GM11168 (cell line): Measurements from ENCODE around the gene MTF1.

Experiments used
- in situ Hi-C: fragments of 300-500 bp; cut with MboI; formaldehyde crosslinking; loops from one replicate; pipeline ENCODE4 v1.12.0; 2022; ENCODE audit warnings: low sequenced_read_pairs; ENCODE audit not compliant: unreplicated experiment

MTF1 gene

GRCh38 chr1:37872692-37873091, 13.3 kb upstream of the MTF1 start:
- in situ Hi-C loops: no loop called here

GRCh38 chr1:37868466-37868865, 9.1 kb upstream of the MTF1 start:
- in situ Hi-C loops: no loop called here

GRCh38 chr1:37867784-37868183, 8.4 kb upstream of the MTF1 start:
- in situ Hi-C loops: no loop called here

- in situ Hi-C loops: no loop called here
Measured at GRCh38 chr1:37866491-37866890, 7.1 kb upstream of the MTF1 start.

- in situ Hi-C loops: no loop called here
Measured at GRCh38 chr1:37865348-37866120, 6.1 kb upstream of the MTF1 start.

GRCh38 chr1:37862330-37862729, 2.9 kb upstream of the MTF1 start:
- in situ Hi-C loops: no loop called here

GRCh38 chr1:37861151-37861550, 1.8 kb upstream of the MTF1 start:
- in situ Hi-C loops: no loop called here

- in situ Hi-C loops: no loop called here
Measured at GRCh38 chr1:37860346-37860666, 914 bp upstream of the MTF1 start.

GRCh38 chr1:37858931-37859506, 373 bp downstream of the MTF1 start:
- in situ Hi-C loops: no loop called here

- in situ Hi-C loops: no loop called here
Measured at GRCh38 chr1:37854406-37854805, 5.0 kb downstream of the MTF1 start.

- in situ Hi-C loops: no loop called here
Measured at GRCh38 chr1:37853157-37853556, 6.2 kb downstream of the MTF1 start.

- in situ Hi-C loops: no loop called here
Measured at GRCh38 chr1:37851782-37852210, 7.6 kb downstream of the MTF1 start.

- in situ Hi-C loops: no loop called here
Measured at GRCh38 chr1:37851262-37851661, 8.1 kb downstream of the MTF1 start.

- in situ Hi-C loops: no loop called here
Measured at GRCh38 chr1:37850352-37850955, 8.9 kb downstream of the MTF1 start.

GRCh38 chr1:37849480-37849879, 9.9 kb downstream of the MTF1 start:
- in situ Hi-C loops: no loop called here

GRCh38 chr1:37846647-37847339, 12.6 kb downstream of the MTF1 start:
- in situ Hi-C loops: no loop called here

- in situ Hi-C loops: no loop called here
Measured at GRCh38 chr1:37845786-37846185, 13.6 kb downstream of the MTF1 start.

- in situ Hi-C loops: no loop called here
Measured at GRCh38 chr1:37845049-37845646, 14.2 kb downstream of the MTF1 start.

- in situ Hi-C loops: no loop called here
Measured at GRCh38 chr1:37844536-37844935, 14.9 kb downstream of the MTF1 start.

GRCh38 chr1:37841652-37842051, 17.7 kb downstream of the MTF1 start:
- in situ Hi-C loops: no loop called here

- in situ Hi-C loops: no loop called here
Measured at GRCh38 chr1:37840711-37841110, 18.7 kb downstream of the MTF1 start.
